Superior temporal gyrus (tissue), 1 donor: ENCODE measurements around the gene ACAN.

Experiments
- DNase-seq: peaks from one replicate; pipeline ENCODE4 v3.0.0-alpha.2; 2016; ENCODE audit errors: extremely low spot score

The ACAN gene

DNA sequence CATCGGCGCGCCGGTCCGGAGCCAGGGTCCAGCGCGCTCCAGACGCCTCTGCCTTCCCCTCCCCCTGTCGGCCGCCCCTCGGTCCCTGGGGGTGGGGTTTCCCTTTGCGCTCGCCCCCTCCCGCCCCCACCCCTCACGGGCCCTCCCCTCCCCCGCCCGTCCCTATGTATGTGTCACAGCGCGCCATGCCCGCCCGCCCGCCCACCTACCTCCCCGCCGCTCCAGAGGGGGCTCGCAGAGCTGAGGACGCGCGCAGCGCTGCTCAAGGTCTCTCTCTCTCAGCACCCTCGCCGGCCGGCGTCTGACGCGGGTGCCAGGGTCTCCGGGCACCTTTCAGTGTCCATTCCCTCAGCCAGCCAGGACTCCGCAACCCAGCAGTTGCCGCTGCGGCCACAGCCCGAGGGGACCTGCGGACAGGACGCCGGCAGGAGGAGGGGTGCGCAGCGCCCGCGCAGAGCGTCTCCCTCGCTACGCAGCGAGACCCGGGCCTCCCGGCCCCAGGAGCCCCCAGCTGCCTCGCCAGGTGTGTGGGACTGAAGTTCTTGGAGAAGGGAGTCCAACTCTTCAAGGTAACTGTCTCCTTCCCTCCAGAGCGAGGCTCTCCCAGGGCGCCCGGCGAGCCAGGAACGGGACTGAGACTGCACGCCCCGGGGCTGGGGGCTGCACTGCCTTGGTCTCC, at the start of gene ACAN:
Gene ACAN, plus strand, starts transcription at position 196 of the 679 bp plus-strand sequence. CDS start 32,771 bp downstream, outside the sequence.
- no peak for DNase-seq

DNA sequence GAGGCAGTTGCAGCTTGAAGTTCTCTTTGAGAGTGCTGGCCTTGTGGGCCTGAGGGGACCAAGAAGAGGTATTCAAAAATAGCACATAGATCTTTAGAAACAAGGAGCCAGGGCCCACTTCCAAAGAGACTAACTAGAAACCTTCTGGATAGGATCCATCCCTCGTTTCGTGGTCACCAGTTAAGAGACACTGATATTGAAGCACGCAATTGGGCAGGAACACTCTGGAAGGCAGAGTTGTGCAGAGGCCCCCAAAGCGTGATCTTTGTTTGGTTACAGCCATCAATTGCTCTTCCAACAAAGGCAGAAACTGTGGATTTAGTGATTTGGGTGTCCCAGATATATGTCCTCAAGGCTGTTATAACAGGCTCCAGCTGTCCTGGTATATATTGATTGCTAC, 46.7 kb upstream of the ACAN start:
- DNase-seq, result no peak

DNA sequence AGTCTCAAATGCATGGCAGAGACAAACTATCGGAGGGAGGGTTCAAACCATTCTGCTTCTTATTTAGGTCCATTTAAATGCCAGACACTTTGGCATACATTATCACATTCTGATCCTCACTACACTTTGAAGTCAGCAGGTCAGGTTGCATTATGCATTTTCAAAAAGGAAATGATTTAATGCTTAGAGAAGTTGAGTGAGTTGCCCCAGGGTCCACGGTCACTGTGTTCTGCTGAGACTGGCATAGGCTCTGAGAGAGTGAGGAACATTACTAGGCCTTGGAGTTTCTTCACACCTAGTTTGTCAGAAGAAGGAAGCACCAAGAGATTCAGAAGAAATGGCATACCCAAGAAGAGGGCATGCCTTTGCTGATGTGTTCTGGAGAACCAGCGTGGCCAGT, 46.3 kb upstream of the ACAN start:
- DNase-seq, result no peak

DNA sequence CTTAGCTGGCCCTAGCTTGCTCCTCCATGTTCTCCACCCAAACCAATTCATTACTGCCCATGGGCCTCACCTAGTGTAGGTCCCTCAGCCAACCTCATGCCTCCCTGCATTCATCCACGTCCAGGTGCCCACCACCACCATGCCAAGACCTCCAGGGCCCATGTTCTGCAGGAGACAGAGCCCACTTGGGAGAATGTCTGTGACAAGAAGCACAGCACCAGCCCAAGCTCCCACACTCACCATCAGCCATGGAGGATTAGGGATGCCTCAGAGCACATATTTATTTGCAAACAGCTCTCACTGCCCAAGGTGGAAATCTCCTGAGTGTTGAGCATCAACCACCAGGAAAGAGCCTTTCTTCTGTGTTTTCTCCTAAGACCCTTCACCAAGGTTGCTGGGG, 43.4 kb upstream of the ACAN start:
- DNase-seq, result no peak

DNA sequence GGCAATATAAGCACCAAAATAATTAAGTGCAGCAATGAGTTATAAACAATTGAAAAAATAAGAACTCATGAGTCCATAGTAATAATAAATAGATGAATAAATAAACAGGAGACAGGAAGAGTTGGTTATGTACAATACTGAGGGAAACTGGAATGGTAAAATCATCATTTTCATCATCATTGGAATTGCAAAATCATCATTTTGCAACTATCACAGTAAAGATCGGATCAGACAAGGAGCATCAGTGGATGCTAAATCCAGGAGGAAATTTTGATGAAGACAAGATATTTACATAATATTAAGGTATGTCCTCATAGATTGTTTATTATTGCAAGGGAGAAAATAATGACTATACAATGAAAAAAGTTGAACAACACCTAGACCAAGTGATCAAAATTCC, 38.8 kb upstream of the ACAN start:
- DNase-seq, result no peak

DNA sequence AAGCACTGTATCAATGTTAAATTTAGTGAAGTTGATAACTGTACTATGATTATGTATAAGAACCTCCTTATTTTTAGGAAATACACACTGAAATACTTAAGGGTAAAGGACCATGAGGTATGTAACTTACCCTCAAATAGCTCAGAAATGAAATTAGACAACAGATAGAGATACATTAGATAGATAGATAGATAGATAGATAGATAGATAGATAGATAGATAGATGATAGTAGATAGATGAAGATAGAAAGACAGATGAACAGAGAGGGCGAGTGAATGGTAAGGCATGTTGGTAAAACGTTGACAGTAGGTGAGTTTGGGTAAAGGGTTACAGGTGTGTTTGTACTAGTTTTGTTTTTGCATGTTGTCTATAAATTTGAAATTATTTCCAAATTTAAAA, 38.0 kb upstream of the ACAN start:
- DNase-seq, result no peak

DNA sequence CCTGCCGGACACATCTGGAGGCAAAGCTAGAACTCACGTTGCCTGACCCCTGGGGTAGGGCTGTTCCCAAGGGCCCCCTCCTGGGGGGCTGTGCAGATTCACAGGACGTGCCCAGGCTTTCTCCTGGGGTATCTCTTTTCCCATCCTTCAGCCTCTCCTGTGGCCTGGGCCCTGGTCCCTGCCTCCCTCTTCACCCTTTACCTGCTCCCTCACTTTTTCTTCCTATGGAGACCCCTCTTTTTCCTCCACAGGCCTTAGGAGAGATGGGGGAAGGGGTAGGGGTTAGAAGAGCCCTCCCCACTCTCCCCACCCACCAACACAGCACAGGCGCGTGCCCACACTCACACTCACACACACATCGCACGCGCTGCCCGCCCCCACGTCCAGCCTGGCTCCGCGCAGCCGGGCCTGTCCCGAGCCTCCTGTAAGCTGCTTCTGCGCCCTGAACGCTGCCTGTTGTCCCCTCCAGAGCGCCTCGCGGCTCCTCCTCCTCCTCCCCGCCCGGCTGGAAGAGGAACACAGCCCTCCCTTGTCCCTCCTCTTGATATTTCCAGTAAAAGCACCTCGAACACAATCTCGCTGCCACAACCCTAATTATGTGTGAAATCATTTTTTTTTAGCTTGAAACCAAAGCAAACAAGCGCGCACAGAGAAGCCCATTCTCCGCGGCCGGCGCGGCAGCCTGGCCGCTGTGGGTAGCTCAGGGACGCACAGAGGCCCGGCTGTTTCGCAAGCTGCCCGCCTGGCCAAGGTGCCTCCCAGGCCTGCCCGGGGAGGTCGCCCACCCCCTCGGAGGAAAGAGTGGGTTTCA, 33.9 kb upstream of the ACAN start:
- DNase-seq, result no peak

DNA sequence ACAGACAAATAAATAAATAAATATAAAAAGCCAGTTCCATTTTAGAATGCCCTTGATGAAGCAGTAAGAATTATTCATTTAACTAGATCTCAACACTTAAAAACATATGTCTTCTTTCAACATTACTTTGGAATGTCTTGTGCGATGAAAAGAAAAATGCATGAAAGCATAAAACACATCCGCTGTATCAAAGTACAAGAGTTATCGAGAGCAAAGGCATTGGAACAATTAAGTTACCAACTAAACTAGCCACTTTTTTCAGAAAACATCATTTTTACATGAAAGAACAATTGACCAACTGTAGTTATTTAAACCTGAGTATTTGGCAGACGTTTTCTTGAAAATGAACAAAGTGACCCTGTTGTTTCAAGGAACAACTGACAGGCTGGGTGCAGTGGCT, 27.5 kb upstream of the ACAN start:
- no peak for DNase-seq

DNA sequence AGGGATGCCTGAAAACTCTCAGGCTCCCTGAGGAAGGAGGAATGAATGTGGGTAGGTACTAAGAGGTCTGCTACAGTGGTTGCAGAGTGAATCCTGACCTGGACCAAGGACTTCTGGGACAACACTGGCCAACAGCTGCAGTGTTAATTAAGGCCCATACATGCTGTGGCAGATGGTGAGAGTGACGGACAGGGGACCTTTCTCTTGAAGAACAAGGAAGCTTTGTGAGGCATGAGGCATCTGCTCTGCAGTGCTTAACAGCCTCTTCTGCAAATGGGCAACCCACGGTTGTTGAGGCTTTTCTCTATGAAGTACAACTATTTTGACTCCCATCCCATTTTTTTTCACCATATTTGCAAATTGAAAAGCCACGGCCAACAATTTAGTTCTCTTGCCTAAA, 26.6 kb upstream of the ACAN start:
- peak; percentile 77 for DNase-seq

DNA sequence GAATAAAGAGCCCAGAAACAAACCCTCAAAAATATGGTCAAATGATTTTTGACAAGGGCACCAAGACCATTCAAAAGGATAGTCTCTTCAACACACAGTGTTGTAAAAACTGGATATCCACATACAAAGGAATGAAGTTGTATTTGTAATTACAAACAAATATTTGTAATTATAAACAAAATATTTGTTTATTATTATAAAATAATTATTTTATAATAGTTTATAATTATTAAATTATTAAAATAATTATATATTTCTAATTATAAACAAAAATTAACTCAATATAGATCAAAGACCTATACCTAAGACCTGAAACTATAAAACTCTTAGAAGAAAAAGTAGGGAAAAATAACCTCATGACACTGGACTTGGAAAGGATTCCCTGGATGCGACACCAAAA, 23.3 kb upstream of the ACAN start:
- no peak for DNase-seq

DNA sequence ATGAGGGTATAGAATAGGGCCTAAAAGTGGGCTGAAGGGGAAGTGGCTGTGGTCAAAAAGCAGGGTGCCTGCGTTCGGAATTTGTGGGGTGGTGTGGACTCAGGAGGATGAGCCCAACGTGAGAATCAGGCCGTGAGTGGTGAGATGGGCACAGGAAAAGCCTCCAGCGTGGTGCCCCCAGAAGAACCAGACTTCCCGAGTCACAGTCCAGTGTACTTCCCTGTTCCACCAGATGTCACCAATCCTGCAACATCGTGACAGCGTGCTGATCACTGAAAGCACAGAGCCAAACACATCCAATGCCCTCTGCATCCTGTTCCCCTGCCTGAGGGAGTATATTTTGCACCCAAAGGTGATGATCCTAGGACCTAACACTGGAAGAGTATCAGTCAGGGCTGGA, 20.8 kb upstream of the ACAN start:
- no peak for DNase-seq

DNA sequence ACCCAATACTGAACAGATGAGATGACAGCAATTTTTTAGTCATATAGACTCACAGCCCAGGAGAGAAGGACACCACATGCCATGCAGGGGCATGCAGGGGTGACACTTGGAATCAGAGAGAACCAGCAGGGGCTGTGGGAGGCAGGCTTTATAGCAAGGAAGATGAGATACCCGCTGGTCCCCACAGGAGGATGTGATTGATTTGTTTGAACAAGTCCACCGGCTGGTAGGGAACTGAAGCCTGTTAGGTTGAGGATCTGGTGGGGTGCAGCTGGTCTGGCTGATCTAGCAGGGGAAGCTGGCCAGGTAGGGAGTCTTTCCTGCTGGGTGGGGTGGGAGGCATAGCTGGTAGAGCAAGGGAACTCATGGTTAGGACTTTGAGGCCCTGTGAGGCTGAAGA, 18.0 kb upstream of the ACAN start:
- DNase-seq, result no peak

DNA sequence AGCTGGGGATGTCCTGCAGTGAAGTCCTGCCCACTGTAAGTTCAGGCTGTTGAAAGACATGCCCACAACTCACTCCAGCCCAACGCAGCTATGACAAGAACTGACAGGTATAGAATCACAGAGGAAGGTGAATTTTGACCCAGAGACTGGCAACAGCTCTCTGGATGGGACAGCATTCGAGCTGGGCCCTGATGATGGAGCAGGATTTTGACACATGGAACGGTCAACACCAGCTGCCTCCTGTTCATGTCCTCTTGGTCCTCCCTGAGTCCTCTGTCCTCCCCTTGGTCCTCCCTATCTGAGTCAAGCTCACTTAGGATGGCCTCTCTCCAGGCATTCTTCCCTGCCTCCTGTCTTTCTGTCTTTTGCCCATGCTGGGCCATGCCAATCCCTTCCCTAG, 15.2 kb upstream of the ACAN start:
- no peak for DNase-seq

DNA sequence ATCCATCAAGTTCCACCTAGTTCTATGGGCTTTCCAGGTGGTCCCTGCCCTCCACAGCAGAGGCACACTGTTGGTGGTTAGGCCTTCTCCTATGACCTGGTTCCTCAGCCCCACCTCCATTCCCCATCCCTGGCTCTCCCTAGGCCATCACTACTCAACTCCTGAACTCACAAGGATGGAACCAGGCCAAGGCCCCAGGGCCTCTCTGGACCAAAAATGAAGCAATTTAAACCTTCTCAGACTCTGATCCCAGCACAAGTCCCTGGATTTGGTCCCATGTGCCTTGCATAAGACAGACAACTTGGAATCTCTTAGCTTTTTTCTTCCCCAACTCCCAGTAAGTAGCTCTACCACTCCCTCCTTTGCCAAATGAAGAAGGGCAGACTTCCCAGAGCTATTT, 14.4 kb upstream of the ACAN start:
- no peak for DNase-seq

DNA sequence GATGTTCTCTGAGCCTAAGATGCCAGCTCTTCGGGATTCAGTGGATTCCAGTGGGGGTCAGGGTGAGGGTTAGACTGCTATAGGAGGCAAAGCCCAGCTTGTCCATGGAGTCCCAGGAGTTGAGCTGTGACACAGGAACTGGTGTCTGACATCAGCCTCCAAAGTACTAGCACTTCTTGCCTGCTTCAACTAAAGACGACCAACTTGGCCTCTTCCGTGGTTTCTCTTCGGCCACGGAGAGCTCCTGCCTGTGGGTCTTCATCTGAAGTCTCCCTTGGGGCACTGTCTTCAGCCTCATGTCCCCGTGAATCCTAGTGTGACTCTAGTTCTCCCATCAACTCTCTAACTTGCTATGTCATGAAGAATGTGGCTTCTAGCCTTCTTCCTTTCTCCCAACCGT, 12.8 kb upstream of the ACAN start:
- DNase-seq, result no peak

DNA sequence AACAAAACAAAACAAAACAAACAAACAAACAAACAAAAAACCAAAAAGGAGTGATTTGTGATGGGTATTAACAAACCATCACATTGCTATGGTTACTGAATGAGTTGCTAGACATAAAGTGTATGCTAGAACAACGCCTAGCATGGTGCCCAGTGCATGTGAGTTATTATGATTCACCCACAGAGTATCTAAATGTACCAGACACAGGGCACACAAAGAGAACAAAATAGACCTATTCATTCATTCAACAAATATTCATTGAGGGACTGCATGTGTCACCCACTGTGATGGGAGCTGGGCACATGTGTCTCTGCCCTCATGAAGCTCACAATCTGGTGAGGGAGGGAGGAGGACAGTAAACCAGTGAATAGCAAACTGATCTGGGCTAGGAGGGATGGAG, 11.6 kb upstream of the ACAN start:
- no peak for DNase-seq

DNA sequence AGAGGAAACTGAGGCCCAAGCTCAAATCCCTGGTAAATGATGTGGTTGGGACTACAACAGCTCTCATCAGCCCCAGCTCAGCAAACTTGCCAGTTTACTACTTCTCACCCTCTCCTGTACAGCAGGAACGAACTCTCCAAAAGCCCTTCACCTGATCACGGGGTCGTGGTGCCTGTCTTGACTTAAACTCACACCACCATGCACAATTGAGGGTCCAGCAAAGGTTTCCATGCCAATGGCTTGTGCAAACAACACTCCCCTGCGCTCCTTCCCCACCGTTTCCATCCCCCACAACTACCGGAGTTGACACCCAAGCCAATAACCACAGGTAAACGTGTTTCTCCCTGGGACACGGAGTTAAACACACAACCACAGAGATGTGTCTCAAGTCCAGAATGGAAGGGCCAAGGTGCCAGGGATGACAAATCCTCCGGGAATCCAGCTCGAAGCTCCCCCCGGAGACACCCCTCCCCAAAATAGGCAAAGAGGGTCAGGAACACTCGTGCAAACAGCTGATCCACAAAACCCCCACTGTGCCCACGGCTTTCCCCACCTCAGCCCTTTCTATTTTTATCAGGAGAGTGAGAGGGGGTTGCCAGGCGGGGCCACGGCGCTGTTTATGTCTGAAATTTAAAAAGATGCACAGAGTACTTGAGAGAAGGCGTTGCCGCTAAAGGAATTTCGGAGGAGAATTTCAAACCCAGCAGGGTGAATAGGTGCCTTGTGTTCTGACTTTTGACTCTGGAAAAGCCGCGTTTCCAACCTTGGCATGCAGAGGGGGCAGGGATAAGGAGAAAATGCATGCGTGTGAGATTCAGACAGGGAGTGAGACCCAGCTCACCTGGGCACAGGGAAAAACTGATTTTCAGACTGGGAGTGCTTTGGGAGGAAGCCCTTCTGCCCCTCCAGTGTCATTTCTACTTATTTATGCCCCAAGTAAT, 10.6 kb upstream of the ACAN start:
- no peak for DNase-seq

DNA sequence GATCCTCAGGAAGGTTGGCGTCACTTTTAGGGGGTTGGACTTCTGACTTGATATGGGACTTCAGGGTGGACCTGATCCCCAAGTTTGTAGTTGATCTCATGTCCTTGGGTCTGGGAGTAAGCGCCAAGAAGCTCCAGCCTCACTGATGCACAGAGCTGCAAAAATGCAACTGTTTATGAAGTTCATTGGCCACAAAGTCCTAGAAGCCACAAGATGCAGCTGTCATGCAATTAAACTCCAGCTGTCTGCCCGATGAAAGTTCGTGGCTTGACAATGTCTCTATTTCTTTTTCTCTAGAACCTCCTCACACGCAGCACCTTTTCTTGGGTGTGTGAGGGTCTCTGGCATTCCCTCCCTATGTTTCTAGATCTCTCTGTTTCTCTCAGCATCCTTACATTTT, 9.2 kb upstream of the ACAN start:
- no peak for DNase-seq

DNA sequence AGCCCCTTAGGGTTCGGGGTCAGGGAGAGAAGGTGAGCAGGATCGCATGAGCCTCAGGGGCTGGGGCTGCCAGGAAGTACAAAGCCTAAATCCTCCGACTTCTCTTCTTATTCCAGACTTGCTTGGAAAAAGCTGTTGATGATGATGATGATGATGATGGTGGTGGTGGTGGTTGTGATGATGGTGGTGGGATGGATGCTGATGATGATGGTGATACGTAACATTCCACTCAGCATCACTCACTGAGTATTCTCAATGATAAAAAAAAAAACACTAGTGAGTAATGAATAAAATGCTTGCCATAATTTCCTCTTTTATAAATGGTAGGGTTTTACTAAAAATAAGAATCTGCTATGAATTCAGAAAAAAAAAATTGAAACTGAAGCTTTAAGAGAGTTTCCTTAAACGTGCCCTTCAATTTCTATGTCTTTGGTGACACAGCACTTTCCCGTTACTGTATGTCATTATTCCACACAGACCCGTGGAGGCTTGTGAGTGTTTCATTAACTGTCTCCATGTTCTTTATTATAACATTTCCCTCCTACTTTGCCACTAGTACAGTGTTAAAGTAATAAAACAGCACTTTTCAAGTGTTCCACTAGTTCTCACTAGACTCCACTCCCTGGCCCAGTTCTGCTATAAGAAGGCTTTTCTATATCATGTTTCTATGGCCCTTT, 5.4 kb upstream of the ACAN start:
- DNase-seq, result no peak

DNA sequence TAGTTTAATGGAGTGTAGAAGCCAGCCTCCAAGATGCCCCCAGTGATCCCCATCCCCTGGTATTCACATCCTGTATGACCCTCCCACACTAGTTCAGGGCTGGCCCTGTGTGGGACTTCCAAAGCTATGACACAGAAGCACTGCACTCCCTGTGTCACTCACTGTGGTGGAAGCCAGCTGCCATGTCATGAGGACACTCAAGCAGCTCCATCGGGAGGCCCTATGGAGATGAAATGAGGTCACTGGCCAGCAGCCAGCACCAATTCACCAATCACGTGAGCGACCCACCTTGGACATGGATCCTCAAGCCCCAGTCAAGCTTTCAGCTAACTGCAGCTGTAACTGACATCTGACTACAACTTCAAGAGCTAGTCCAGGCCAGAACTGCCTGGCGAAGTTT, 3.9 kb upstream of the ACAN start:
- DNase-seq, result no peak

DNA sequence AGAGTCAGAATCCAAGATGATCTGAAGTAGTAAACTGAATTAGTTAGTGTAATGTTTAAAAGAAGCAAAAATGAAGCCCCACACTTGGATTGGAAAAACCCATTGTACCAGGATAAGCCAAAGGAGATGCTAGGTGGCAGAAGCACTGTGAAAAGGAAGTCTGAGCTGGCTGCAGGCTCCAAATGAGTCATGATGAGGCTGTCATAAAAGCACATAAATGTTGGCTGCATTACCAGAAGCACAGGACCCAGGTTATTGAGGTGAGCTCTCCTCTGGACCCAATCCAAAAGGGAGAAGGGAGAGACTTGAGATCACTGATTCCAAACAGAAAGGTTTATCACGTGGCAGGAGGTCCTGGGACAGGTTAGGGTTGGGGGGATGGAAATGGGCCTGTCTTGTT, 3.2 kb upstream of the ACAN start:
- no peak for DNase-seq

DNA sequence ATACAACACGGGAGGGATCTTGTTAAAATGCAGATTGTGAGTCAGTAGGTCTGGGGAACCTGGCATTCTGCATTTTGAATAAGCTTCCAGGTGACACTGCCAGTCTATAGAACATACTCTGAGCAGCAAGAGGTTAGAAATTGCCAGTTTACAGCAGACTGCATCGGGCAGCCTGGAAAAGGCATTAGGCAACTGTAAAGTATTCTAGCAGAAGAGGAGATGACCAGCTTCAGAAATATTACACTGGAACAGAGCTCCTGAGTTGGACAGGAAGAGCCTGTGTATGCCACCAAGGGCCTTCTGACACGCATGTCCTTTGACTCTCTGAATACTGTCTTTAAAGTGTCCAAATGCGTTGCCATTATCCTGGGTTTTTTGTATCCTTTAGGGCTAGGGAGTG, 2.5 kb upstream of the ACAN start:
- no peak for DNase-seq
